RPMI8226 (cell line): ENCODE data around the gene DPYSL4.

ENCODE experiments used
- DNase-seq: peaks from one replicate; pipeline ENCODE4 v3.0.0-alpha.2; 2015

The DPYSL4 gene

GRCh38 chr10:132179551-132180392 lies 7.0 kb upstream of the DPYSL4 start:
- no peak for DNase-seq

GRCh38 chr10:132180736-132181135 lies 6.0 kb upstream of the DPYSL4 start:
- no peak for DNase-seq

- no peak for DNase-seq
These were observed 4.9 kb upstream of the DPYSL4 start for GRCh38 chr10:132181691-132182425.

GRCh38 chr10:132182591-132182990 lies 4.2 kb upstream of the DPYSL4 start:
- DNase-seq, result no peak

GRCh38 chr10:132183046-132183445 lies 3.7 kb upstream of the DPYSL4 start:
- DNase-seq, result no peak

GRCh38 chr10:132184816-132185593 lies 1.7 kb upstream of the DPYSL4 start:
- DNase-seq, result no peak

GRCh38 chr10:132185601-132186487 lies 904 bp upstream of the DPYSL4 start:
- DNase-seq, result no peak

GRCh38 chr10:132187430-132188138 lies 836 bp downstream of the DPYSL4 start:
- DNase-seq, result no peak

GRCh38 chr10:132188331-132188730 lies 1.6 kb downstream of the DPYSL4 start:
- no peak for DNase-seq

- DNase-seq, result no peak
These were observed 2.3 kb downstream of the DPYSL4 start for GRCh38 chr10:132189016-132189415.

GRCh38 chr10:132189810-132190422 lies 3.2 kb downstream of the DPYSL4 start:
- DNase-seq, result no peak

- DNase-seq, result peak; percentile 73
These were observed 5.6 kb downstream of the DPYSL4 start for GRCh38 chr10:132192076-132192975.

- DNase-seq, result peak; percentile 83
These were observed 6.4 kb downstream of the DPYSL4 start for GRCh38 chr10:132192991-132193665.

- DNase-seq, result no peak
These were observed 7.3 kb downstream of the DPYSL4 start for GRCh38 chr10:132193907-132194552.

GRCh38 chr10:132194726-132195125 lies 8.0 kb downstream of the DPYSL4 start:
- no peak for DNase-seq

- DNase-seq, result no peak
These were observed 8.8 kb downstream of the DPYSL4 start for GRCh38 chr10:132195366-132196075.

GRCh38 chr10:132196178-132197113 lies 9.7 kb downstream of the DPYSL4 start:
- DNase-seq, result no peak
